ENCODE measurements around the gene PRC1. TPM values are rescaled to one million over a fixed set of nuclear protein-coding genes. Genes with fewer than 3 reads are reported as not detected.
A peak's percentile ranks its signal among the peaks of the same experiment; 100 is the strongest.

PRC1 gene
- total RNA-seq, 4 donors from 2014 or later, result 12.1 to 31.0 (median 14.9) TPM

DNA sequence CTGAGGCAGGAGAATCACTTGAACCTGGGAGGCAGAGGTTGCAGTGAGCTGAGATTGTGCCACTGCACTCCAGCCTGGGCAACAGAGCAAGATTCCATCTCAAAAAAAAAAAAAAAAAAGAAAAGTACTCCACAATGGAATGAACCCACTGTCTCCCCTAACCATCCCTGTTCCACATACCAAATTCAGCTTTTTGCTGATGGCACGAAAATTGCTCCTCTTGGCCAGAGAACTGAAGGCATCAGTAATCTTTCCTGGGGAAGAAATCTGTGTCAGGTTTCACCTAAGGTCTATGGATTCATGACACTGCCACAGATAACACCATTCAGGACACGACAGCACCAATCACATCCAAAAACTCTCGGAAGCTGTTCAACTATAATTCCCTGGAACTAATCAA, 6.9 kb upstream of the PRC1 start:
- peaks cover 0 to 95% (median 15%) of the 10 kb centered on the region in 3 donors for H3K36me3 ChIP-seq
- H3K9me3 ChIP-seq, result no peaks in the 10 kb centered on the region
- WGBS, 2 donors, result 85 to 94% methylated on average over 3 of the region's 3 CpGs
- H3K4me3 ChIP-seq, result no peak overlapping the region
- H3K27ac ChIP-seq, result no peak overlapping the region
- no peaks in the 10 kb centered on the region for H3K4me1 ChIP-seq
- H3K27me3 ChIP-seq, result no peaks in the 10 kb centered on the region
- TF ChIP-seq EP300 (IDR thresholded peaks at IDR 0.05) (no peak), POLR2A (IDR thresholded peaks at IDR 0.05) (no peak)
- TF ChIP-seq, protein P1, sequence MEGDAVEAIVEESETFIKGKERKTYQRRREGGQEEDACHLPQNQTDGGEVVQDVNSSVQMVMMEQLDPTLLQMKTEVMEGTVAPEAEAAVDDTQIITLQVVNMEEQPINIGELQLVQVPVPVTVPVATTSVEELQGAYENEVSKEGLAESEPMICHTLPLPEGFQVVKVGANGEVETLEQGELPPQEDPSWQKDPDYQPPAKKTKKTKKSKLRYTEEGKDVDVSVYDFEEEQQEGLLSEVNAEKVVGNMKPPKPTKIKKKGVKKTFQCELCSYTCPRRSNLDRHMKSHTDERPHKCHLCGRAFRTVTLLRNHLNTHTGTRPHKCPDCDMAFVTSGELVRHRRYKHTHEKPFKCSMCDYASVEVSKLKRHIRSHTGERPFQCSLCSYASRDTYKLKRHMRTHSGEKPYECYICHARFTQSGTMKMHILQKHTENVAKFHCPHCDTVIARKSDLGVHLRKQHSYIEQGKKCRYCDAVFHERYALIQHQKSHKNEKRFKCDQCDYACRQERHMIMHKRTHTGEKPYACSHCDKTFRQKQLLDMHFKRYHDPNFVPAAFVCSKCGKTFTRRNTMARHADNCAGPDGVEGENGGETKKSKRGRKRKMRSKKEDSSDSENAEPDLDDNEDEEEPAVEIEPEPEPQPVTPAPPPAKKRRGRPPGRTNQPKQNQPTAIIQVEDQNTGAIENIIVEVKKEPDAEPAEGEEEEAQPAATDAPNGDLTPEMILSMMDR (IDR thresholded peaks at IDR 0.05), result no peak
- no peak for DNase-seq (ENCODE audit: low spot score in 2 of 2)

DNA sequence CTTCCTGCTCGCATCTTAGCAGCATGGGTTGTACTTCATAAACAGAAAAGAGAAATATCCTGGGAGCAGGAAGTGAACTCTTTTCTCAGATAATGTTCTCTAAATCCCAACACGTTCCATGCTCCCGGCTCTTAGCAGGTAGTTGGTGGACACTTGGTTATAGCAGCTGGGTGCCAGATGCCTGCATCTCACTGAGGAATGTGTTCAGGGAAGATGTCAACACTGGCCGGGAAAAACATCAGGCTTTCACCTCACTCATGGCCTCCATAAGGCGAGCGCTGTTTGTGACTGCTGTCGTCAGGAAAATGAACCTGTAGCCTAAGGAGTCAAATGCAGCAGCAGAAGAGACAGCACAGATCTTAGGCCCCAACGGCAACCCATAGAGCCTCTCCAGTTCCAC, 4.4 kb upstream of the PRC1 start:
- WGBS, 2 donors, result 78 to 90% methylated on average over 8 of the region's 8 CpGs
- no peaks in the 10 kb centered on the region for H3K9me3 ChIP-seq
- H3K4me3 ChIP-seq, result no peak overlapping the region
- H3K27ac ChIP-seq, result no peak overlapping the region
- peaks cover 0 to 70% (median 4%) of the 10 kb centered on the region in 3 donors for H3K36me3 ChIP-seq
- H3K4me1 ChIP-seq, result peaks cover 0 to 10% (median 0%) of the 10 kb centered on the region in 4 donors
- DNase-seq (ENCODE audit: low spot score in 2 of 2), result no peak
- TF ChIP-seq, protein P1 (IDR thresholded peaks at IDR 0.05), result no peak
- no peak for TF ChIP-seq EP300 (IDR thresholded peaks at IDR 0.05)
- TF ChIP-seq POLR2A (IDR thresholded peaks at IDR 0.05), result no peak
- no peaks in the 10 kb centered on the region for H3K27me3 ChIP-seq

DNA sequence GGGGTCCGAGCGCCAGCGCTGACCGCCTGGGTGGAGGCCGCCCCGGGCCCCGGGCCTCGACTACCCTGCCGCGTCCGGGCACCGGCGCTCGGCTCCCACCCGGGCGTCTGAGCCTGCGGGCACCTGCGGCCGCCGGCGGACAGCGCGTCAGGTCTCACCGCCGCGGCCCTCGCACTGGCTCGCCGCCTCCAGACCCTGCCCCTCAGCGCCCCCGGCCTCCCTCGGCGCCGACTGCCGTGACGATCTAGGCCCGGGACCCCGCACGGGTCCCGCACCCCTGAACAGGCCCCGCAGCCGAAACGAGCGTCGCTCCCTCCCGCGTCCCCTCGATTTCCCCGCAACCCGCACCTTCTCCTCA, 297 bp downstream of the PRC1 start:
- H3K36me3 ChIP-seq, result peaks cover 0 to 23% (median 0%) of the 10 kb centered on the region in 3 donors
- peaks cover 0 to 17% (median 0%) of the 10 kb centered on the region in 4 donors for H3K4me1 ChIP-seq
- no peak for DNase-seq (ENCODE audit: low spot score in 2 of 2)
- no peak for TF ChIP-seq POLR2A (IDR thresholded peaks at IDR 0.05)
- TF ChIP-seq EP300 (IDR thresholded peaks at IDR 0.05), result no peak
- TF ChIP-seq, protein P1 (IDR thresholded peaks at IDR 0.05), result no peak
- 0% methylated on average over 13 to 19 of the region's 50 CpGs for WGBS, 2 donors
- peak overlapping the region; percentile 87 to 98 (median 92) for H3K27ac ChIP-seq
- no peaks in the 10 kb centered on the region for H3K27me3 ChIP-seq
- H3K9me3 ChIP-seq, result no peaks in the 10 kb centered on the region
- peak overlapping the region; percentile 80 to 89 (median 84) for H3K4me3 ChIP-seq

- H3K36me3 ChIP-seq, result no peaks in the 10 kb centered on the region
- H3K27me3 ChIP-seq, result no peaks in the 10 kb centered on the region
- H3K27ac ChIP-seq, result no peak overlapping the region
- 81 to 88% methylated on average over 6 of the region's 6 CpGs for WGBS, 2 donors
- DNase-seq (ENCODE audit: low spot score in 2 of 2), result no peak
- H3K4me3 ChIP-seq, result no peak overlapping the region
- peaks cover 0 to 17% (median 0%) of the 10 kb centered on the region in 4 donors for H3K4me1 ChIP-seq
- no peak for TF ChIP-seq POLR2A (IDR thresholded peaks at IDR 0.05)
- TF ChIP-seq EP300 (IDR thresholded peaks at IDR 0.05), result no peak
- TF ChIP-seq, protein P1 (IDR thresholded peaks at IDR 0.05), result no peak
- H3K9me3 ChIP-seq, result no peaks in the 10 kb centered on the region
These were observed 2.6 kb downstream of the PRC1 start for GRCh38 chr15:90991587-90992285.

GRCh38 chr15:90990446-90990845, 3.9 kb downstream of the PRC1 start:
- Histone ChIP-seq H3K9me3 (no peaks in the 10 kb centered on the region), H3K4me3 (no peak overlapping the region), H3K36me3 (no peaks in the 10 kb centered on the region), H3K4me1 (peaks cover 0 to 17% (median 0%) of the 10 kb centered on the region in 4 donors), H3K27ac (no peak overlapping the region), H3K27me3 (no peaks in the 10 kb centered on the region)
- TF ChIP-seq, protein P1 (IDR thresholded peaks at IDR 0.05), result no peak
- TF ChIP-seq POLR2A (IDR thresholded peaks at IDR 0.05) (no peak), EP300 (IDR thresholded peaks at IDR 0.05) (no peak)
- DNase-seq (ENCODE audit: low spot score in 2 of 2), result no peak
- 97 to 98% methylated on average over 4 of the region's 4 CpGs for WGBS, 2 donors
